GM10847 (cell line): ENCODE measurements around the gene PRDX2.

Experiments
- POLR2A ChIP-seq: IDR thresholded peaks from 2 replicates; pipeline ENCODE4 v1.6.1; 2011; ENCODE audit not compliant: insufficient read length; ENCODE audit errors: extremely low read depth

Gene PRDX2

GRCh38 chr19:12834566-12834943, 33.0 kb upstream of the PRDX2 start, which contains the start of gene RTBDN:
Gene RTBDN, minus strand, starts transcription at chr19:12834579. Its CDS starts 4,600 bp downstream, at chr19:12829979.
- TF ChIP-seq POLR2A = no peak

- TF ChIP-seq POLR2A = no peak
Observed at GRCh38 chr19:12833738-12834565, 32.4 kb upstream of the PRDX2 start.

GRCh38 chr19:12833418-12833737, 31.8 kb upstream of the PRDX2 start:
- no peak for TF ChIP-seq POLR2A

GRCh38 chr19:12828494-12828893, 26.9 kb upstream of the PRDX2 start:
- TF ChIP-seq POLR2A = no peak

GRCh38 chr19:12825254-12826131, 23.9 kb upstream of the PRDX2 start:
- no peak for TF ChIP-seq POLR2A

GRCh38 chr19:12821761-12822160, 20.2 kb upstream of the PRDX2 start:
- TF ChIP-seq POLR2A = no peak

GRCh38 chr19:12815088-12815487, 13.5 kb upstream of the PRDX2 start:
- TF ChIP-seq POLR2A = no peak

GRCh38 chr19:12806242-12807081, 4.9 kb upstream of the PRDX2 start, which contains the start of gene RNASEH2A:
Gene RNASEH2A, plus strand, starts transcription at chr19:12806584. Its CDS starts 90 bp downstream, at chr19:12806674.
- peak; percentile 73 for TF ChIP-seq POLR2A

- no peak for TF ChIP-seq POLR2A
Observed at GRCh38 chr19:12804051-12804450, 2.5 kb upstream of the PRDX2 start.

GRCh38 chr19:12802267-12803106, 887 bp upstream of the PRDX2 start:
- no peak for TF ChIP-seq POLR2A

- no peak for TF ChIP-seq POLR2A
Observed at GRCh38 chr19:12800923-12801465, 606 bp downstream of the PRDX2 start.

- TF ChIP-seq POLR2A = no peak
Observed at GRCh38 chr19:12800466-12800770, 1.2 kb downstream of the PRDX2 start.

GRCh38 chr19:12799742-12800465, 1.7 kb downstream of the PRDX2 start:
- TF ChIP-seq POLR2A = no peak
